ENCODE results near the gene CCDC18. TPM values are rescaled to one million over a fixed set of nuclear protein-coding genes. Genes with fewer than 3 reads are reported as not detected.

The CCDC18 gene
- total and polyA plus RNA-seq, 10 donors = 9.0 to 18.2 (median 11.2) TPM

GRCh38 chr1:93302078-93302477 lies 121.6 kb downstream of the CCDC18 start:
- no peaks in the 10 kb centered on the region for H3K27me3 ChIP-seq (replicated peaks in 1 of 7)
- peaks cover 0 to 14% (median 0%) of the 10 kb centered on the region in 6 donors for H3K36me3 ChIP-seq
- no peaks in the 10 kb centered on the region for H3K9me3 ChIP-seq
- TF ChIP-seq POLR2AphosphoS5 (IDR thresholded peaks at IDR 0.05) (no peak), POLR2A (IDR thresholded peaks at IDR 0.05) (no peak)
- TF ChIP-seq, protein P1, sequence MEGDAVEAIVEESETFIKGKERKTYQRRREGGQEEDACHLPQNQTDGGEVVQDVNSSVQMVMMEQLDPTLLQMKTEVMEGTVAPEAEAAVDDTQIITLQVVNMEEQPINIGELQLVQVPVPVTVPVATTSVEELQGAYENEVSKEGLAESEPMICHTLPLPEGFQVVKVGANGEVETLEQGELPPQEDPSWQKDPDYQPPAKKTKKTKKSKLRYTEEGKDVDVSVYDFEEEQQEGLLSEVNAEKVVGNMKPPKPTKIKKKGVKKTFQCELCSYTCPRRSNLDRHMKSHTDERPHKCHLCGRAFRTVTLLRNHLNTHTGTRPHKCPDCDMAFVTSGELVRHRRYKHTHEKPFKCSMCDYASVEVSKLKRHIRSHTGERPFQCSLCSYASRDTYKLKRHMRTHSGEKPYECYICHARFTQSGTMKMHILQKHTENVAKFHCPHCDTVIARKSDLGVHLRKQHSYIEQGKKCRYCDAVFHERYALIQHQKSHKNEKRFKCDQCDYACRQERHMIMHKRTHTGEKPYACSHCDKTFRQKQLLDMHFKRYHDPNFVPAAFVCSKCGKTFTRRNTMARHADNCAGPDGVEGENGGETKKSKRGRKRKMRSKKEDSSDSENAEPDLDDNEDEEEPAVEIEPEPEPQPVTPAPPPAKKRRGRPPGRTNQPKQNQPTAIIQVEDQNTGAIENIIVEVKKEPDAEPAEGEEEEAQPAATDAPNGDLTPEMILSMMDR (IDR thresholded peaks at IDR 0.05 in 8 of 11, conservative IDR thresholded peaks at IDR 0.05 in 3 of 11) = no peak
- H3K4me3 ChIP-seq = no peak overlapping the region
- peaks cover 0 to 6% (median 0%) of the 10 kb centered on the region in 6 donors for H3K4me1 ChIP-seq
- no peak for DNase-seq
- intact Hi-C loops (cut with DNase I; ENCODE audit: low total_unique reads) = no loop called here
- WGBS, 5 donors = 88 to 89% (median 89%) methylated on average over 5 of the region's 5 CpGs
- H3K27ac ChIP-seq = no peak overlapping the region

GRCh38 chr1:93304716-93305138 lies 124.2 kb downstream of the CCDC18 start:
- WGBS, 5 donors = 30 to 42% (median 32%) methylated on average over 2 of the region's 2 CpGs
- Histone ChIP-seq H3K4me3 (no peak overlapping the region), H3K4me1 (peaks cover 0 to 6% (median 0%) of the 10 kb centered on the region in 6 donors), H3K27ac (no peak overlapping the region), H3K9me3 (no peaks in the 10 kb centered on the region), H3K36me3 (peaks cover 0 to 15% (median 0%) of the 10 kb centered on the region in 6 donors), H3K27me3 (replicated peaks in 1 of 7) (no peaks in the 10 kb centered on the region)
- intact Hi-C loops (cut with DNase I; ENCODE audit: low total_unique reads) = no loop called here
- no peak for DNase-seq
- TF ChIP-seq POLR2AphosphoS5 (IDR thresholded peaks at IDR 0.05) = no peak
- no peak for TF ChIP-seq POLR2A (IDR thresholded peaks at IDR 0.05)
- TF ChIP-seq, protein P1 (IDR thresholded peaks at IDR 0.05 in 8 of 11, conservative IDR thresholded peaks at IDR 0.05 in 3 of 11) = peak; percentile 48 to 91 (median 87)

DNA sequence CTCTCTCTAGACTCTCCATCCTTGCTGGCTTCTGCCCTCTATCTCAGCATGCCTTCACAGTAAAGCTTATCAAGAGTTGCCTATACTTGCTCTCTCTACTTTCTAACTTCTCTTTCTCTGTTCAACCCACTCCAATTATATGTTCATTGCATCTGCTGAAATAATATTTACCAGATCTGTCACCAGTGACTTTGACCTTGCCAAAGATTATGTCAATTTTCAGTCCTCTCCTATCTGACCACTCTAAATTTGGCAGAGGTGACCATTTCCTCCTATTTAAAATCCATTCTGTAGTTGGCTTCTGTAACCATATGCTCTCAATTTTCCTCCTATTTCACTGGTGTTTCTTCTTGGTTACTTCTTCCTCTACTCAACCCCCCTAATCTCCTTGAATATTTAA lies 126.4 kb downstream of the CCDC18 start:
- intact Hi-C loops (cut with DNase I; ENCODE audit: low total_unique reads) = no loop called here
- TF ChIP-seq, protein P1 (IDR thresholded peaks at IDR 0.05 in 8 of 11, conservative IDR thresholded peaks at IDR 0.05 in 3 of 11) = no peak
- no peak for TF ChIP-seq POLR2A (IDR thresholded peaks at IDR 0.05)
- TF ChIP-seq POLR2AphosphoS5 (IDR thresholded peaks at IDR 0.05) = no peak
- Histone ChIP-seq H3K27me3 (replicated peaks in 1 of 7) (no peaks in the 10 kb centered on the region), H3K4me1 (peaks cover 0 to 6% (median 0%) of the 10 kb centered on the region in 6 donors), H3K36me3 (peaks cover 0 to 21% (median 0%) of the 10 kb centered on the region in 6 donors), H3K4me3 (no peak overlapping the region), H3K9me3 (no peaks in the 10 kb centered on the region), H3K27ac (no peak overlapping the region)
- no peak for DNase-seq

GRCh38 chr1:93313026-93313425 lies 132.5 kb downstream of the CCDC18 start:
- intact Hi-C loops (cut with DNase I; ENCODE audit: low total_unique reads) = no loop called here
- H3K9me3 ChIP-seq = no peaks in the 10 kb centered on the region
- no peak overlapping the region for H3K27ac ChIP-seq
- no peak for DNase-seq
- H3K4me3 ChIP-seq = no peak overlapping the region
- H3K36me3 ChIP-seq = peaks cover 0 to 21% (median 0%) of the 10 kb centered on the region in 6 donors
- no peaks in the 10 kb centered on the region for H3K4me1 ChIP-seq
- 72 to 84% (median 74%) methylated on average over 4 of the region's 4 CpGs for WGBS, 5 donors
- TF ChIP-seq POLR2AphosphoS5 (IDR thresholded peaks at IDR 0.05) (no peak), POLR2A (IDR thresholded peaks at IDR 0.05) (no peak)
- TF ChIP-seq, protein P1 (IDR thresholded peaks at IDR 0.05 in 8 of 11, conservative IDR thresholded peaks at IDR 0.05 in 3 of 11) = no peak
- H3K27me3 ChIP-seq (replicated peaks in 1 of 7) = no peaks in the 10 kb centered on the region

Data from spleen (tissue), 11 donors.